HL-60 (cell line): Measurements from ENCODE around the gene CCDC30.

Source experiments
- TF ChIP-seq, protein P1 (sequence below): IDR thresholded peaks from one replicate; pipeline ENCODE4 v1.5.1; 2011; ENCODE audit warnings: low read length, control low read depth, inconsistent platforms; ENCODE audit not compliant: insufficient read depth
- TF ChIP-seq, protein P2 (sequence below): IDR thresholded peaks from 2 replicates; pipeline ENCODE4 v1.6.1; 2012; ENCODE audit warnings: low read depth; ENCODE audit not compliant: insufficient replicate concordance

DNA sequence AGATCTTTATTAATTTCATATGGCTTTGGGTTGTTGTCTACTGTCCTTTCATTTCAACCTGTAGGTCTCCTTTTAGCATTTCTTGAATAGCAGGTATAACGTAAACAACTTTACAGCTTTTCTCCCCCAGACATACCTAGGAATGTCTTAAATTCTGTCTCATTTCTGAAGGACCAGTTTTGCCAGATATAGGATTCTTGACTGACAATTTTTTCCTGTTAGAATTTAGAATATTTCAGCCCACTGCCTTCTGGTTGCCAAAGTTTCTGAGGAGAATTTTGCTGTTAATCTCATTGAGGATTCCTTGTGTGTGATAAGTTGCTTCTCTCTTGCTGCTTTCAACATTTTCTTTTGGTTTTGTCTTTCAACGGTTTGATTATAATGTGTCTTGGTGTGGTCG is 60.1 kb downstream of the CCDC30 start:
- TF ChIP-seq, protein P1, sequence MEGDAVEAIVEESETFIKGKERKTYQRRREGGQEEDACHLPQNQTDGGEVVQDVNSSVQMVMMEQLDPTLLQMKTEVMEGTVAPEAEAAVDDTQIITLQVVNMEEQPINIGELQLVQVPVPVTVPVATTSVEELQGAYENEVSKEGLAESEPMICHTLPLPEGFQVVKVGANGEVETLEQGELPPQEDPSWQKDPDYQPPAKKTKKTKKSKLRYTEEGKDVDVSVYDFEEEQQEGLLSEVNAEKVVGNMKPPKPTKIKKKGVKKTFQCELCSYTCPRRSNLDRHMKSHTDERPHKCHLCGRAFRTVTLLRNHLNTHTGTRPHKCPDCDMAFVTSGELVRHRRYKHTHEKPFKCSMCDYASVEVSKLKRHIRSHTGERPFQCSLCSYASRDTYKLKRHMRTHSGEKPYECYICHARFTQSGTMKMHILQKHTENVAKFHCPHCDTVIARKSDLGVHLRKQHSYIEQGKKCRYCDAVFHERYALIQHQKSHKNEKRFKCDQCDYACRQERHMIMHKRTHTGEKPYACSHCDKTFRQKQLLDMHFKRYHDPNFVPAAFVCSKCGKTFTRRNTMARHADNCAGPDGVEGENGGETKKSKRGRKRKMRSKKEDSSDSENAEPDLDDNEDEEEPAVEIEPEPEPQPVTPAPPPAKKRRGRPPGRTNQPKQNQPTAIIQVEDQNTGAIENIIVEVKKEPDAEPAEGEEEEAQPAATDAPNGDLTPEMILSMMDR: no peak
- TF ChIP-seq, protein P2, sequence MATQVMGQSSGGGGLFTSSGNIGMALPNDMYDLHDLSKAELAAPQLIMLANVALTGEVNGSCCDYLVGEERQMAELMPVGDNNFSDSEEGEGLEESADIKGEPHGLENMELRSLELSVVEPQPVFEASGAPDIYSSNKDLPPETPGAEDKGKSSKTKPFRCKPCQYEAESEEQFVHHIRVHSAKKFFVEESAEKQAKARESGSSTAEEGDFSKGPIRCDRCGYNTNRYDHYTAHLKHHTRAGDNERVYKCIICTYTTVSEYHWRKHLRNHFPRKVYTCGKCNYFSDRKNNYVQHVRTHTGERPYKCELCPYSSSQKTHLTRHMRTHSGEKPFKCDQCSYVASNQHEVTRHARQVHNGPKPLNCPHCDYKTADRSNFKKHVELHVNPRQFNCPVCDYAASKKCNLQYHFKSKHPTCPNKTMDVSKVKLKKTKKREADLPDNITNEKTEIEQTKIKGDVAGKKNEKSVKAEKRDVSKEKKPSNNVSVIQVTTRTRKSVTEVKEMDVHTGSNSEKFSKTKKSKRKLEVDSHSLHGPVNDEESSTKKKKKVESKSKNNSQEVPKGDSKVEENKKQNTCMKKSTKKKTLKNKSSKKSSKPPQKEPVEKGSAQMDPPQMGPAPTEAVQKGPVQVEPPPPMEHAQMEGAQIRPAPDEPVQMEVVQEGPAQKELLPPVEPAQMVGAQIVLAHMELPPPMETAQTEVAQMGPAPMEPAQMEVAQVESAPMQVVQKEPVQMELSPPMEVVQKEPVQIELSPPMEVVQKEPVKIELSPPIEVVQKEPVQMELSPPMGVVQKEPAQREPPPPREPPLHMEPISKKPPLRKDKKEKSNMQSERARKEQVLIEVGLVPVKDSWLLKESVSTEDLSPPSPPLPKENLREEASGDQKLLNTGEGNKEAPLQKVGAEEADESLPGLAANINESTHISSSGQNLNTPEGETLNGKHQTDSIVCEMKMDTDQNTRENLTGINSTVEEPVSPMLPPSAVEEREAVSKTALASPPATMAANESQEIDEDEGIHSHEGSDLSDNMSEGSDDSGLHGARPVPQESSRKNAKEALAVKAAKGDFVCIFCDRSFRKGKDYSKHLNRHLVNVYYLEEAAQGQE: no peak
